Parathyroid adenoma (tissue), 2 donors: ENCODE results near the gene ANXA4.

ENCODE experiments used
- H2AFZ ChIP-seq: fragments of 300-600 bp; sonication (generic); one replicate; pipeline ENCODE4 v1.7.0; 2017; ENCODE audit warnings: antibody characterized with exemption, mild to moderate bottlenecking
- H3K27ac ChIP-seq: fragments of 300-600 bp; sonication (generic); one replicate; pipeline ENCODE4 v1.7.0; 2017
- H3K27me3 ChIP-seq: fragments of 300-600 bp; sonication (generic); one replicate; pipeline ENCODE4 v1.7.0; 2017; ENCODE audit warnings: low read length; ENCODE audit not compliant: control insufficient read depth, insufficient read depth
- H3K36me3 ChIP-seq: fragments of 300-600 bp; sonication (generic); one replicate; pipeline ENCODE4 v1.7.0; 2017; ENCODE audit warnings: low read length; ENCODE audit not compliant: control insufficient read depth, insufficient read depth
- H3K4me1 ChIP-seq: fragments of 300-600 bp; sonication (generic); one replicate; pipeline ENCODE4 v1.7.0; 2017; ENCODE audit warnings: control low read depth
- H3K4me2 ChIP-seq: fragments of 300-600 bp; sonication (generic); one replicate; pipeline ENCODE4 v1.7.0; 2017; ENCODE audit warnings: low read length
- H3K4me3 ChIP-seq: fragments of 300-600 bp; sonication (generic); one replicate; pipeline ENCODE4 v1.7.0; 2017; ENCODE audit warnings: low read depth, low read length
- H3K79me2 ChIP-seq: fragments of 300-600 bp; sonication (generic); one replicate; pipeline ENCODE4 v1.7.0; 2017; ENCODE audit warnings: control low read depth
- H3K9ac ChIP-seq: fragments of 300-600 bp; sonication (generic); one replicate; pipeline ENCODE4 v1.7.0; 2017; ENCODE audit warnings: mild to moderate bottlenecking
- H3K9me3 ChIP-seq: fragments of 300-600 bp; sonication (generic); one replicate; pipeline ENCODE4 v1.7.0; 2017; ENCODE audit warnings: low read length; ENCODE audit not compliant: control insufficient read depth
- TF ChIP-seq, protein P1 (sequence below): fragments of 300-600 bp; sonication (generic); IDR thresholded peaks from one replicate; pipeline ENCODE4 v1.7.0; 2017; ENCODE audit warnings: antibody characterized with exemption, mild to moderate bottlenecking
- donor health status: primary hyperparathyroidism.

Gene ANXA4

DNA sequence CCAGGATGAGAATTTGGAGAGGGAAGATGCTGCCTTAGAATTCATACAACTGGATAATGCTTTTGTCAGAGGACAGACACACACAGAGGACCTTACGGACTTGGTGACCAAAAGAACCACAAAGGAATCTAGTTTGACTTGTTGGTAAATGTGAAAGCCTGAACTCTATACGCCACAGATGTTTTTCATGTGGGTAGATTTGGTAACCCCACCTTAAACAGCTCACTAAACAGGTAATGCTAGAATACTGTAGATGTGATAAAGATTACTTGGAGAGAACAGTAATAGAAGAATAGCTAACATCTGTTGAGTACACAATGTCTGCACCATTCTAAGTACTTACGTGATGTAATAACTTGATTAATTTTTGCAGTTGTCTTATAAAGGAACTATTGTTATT lies 24.1 kb downstream of the ANXA4 start:
- no peak overlapping the region for H3K27ac ChIP-seq
- H3K4me1 ChIP-seq: peaks cover 22% of the 10 kb centered on the region
- peak overlapping the region; percentile 7 for H3K4me3 ChIP-seq
- no peak overlapping the region for H3K9ac ChIP-seq
- H3K9me3 ChIP-seq: no peaks in the 10 kb centered on the region
- no peaks in the 10 kb centered on the region for H3K79me2 ChIP-seq
- no peak overlapping the region for H2AFZ ChIP-seq
- H3K36me3 ChIP-seq: no peaks in the 10 kb centered on the region
- TF ChIP-seq, protein P1, sequence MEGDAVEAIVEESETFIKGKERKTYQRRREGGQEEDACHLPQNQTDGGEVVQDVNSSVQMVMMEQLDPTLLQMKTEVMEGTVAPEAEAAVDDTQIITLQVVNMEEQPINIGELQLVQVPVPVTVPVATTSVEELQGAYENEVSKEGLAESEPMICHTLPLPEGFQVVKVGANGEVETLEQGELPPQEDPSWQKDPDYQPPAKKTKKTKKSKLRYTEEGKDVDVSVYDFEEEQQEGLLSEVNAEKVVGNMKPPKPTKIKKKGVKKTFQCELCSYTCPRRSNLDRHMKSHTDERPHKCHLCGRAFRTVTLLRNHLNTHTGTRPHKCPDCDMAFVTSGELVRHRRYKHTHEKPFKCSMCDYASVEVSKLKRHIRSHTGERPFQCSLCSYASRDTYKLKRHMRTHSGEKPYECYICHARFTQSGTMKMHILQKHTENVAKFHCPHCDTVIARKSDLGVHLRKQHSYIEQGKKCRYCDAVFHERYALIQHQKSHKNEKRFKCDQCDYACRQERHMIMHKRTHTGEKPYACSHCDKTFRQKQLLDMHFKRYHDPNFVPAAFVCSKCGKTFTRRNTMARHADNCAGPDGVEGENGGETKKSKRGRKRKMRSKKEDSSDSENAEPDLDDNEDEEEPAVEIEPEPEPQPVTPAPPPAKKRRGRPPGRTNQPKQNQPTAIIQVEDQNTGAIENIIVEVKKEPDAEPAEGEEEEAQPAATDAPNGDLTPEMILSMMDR: no peak
- no peaks in the 10 kb centered on the region for H3K27me3 ChIP-seq
- H3K4me2 ChIP-seq: peak overlapping the region; percentile 41

DNA sequence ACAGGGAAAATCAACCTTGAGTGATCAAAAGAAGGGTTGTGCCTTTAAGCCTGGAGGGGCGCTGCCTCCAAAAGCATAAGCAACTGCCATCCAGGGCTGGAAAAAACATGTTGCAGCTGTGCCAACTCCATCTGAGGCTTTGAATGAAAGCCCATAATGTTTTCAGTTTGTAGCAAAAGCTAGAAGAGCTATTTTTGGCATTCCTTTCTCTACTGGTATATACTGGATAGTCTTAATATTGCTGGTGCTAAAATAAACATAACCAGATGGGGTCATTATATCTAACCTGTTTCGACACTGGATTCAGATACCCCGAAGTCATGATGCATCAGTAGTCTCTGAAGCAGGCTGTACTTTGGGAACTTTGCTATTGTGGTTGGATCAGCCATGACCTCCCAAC lies 25.1 kb downstream of the ANXA4 start:
- H3K4me3 ChIP-seq: no peak overlapping the region
- TF ChIP-seq, protein P1: peak; percentile 38
- peak overlapping the region; percentile 48 for H3K4me2 ChIP-seq
- H3K79me2 ChIP-seq: peaks cover 7% of the 10 kb centered on the region
- no peaks in the 10 kb centered on the region for H3K27me3 ChIP-seq
- peaks cover 27% of the 10 kb centered on the region for H3K4me1 ChIP-seq
- H3K9me3 ChIP-seq: no peaks in the 10 kb centered on the region
- H3K36me3 ChIP-seq: no peaks in the 10 kb centered on the region
- peak overlapping the region; percentile 63 for H3K27ac ChIP-seq
- H2AFZ ChIP-seq: peak overlapping the region; percentile 61
- H3K9ac ChIP-seq: no peak overlapping the region

DNA sequence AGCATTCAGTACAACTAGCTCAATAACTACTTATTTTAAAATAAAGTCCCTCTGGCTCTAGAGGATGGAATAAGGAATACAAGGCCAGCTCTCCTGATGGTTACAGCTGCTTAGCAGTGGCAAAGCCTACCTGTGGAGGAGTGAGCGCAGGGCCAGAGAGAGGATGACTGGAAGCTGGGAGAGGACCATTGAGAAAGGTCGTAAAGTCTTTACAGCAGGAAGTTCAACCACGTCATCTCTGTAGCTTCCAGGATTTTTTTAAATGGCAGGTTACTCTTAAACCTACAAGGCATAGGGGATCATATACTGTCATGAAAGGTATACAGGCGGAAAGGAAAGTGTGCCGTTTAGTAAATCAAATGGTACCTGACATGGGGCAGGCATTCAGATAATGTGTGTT lies 26.3 kb downstream of the ANXA4 start:
- H3K4me1 ChIP-seq: peaks cover 27% of the 10 kb centered on the region

DNA sequence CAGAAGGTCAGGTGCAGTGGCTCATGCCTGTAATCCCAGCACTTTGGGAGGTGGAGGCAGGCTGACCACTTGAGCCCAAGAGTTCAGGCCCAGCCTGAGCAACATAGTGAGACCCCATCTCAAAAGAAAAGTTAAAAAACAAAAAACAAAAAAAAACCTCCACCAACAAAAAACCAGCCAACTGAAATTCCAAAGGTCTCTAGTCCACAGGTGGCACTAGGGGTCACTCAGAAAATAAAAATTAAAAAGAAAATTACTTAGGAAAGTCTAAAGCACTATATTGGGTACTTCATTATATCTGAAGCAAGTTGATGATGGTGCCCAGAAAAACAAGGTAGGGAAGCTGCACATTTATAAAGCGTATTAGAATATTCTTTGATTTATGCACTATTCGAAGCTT lies 26.9 kb downstream of the ANXA4 start:
- peaks cover 27% of the 10 kb centered on the region for H3K4me1 ChIP-seq

More for the DNA sequence above, 26.3 kb downstream of the ANXA4 start:
- TF ChIP-seq, protein P1: no peak
- Histone ChIP-seq H3K4me3 (no peak overlapping the region), H2AFZ (no peak overlapping the region), H3K27me3 (no peaks in the 10 kb centered on the region), H3K36me3 (no peaks in the 10 kb centered on the region), H3K9ac (no peak overlapping the region), H3K4me2 (no peak overlapping the region), H3K9me3 (no peaks in the 10 kb centered on the region), H3K27ac (no peak overlapping the region), H3K79me2 (peaks cover 10% of the 10 kb centered on the region)

DNA sequence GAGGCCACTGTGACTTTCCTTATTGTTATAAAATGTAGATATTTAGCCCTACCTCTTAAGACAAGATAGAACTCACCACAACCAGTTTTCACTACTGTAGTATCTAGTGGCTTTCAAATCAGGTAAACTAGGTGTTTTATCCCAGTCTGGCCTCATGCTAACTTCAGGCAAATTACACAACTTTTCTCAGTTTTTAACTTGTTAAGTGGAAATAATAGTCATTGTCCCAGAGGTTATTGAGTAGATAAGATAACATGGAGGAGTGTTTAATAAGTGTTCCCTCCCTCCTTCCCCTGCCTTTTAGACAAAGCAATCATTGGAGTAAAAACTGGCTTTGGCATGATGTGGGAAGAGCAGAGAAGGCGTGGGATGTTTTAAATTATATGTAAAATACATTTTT lies 27.3 kb downstream of the ANXA4 start:
- Histone ChIP-seq H3K4me2 (peak overlapping the region; percentile 25), H3K4me3 (no peak overlapping the region), H3K9ac (no peak overlapping the region), H3K4me1 (peaks cover 23% of the 10 kb centered on the region), H3K27me3 (no peaks in the 10 kb centered on the region), H3K9me3 (no peaks in the 10 kb centered on the region), H3K36me3 (no peaks in the 10 kb centered on the region), H3K79me2 (peaks cover 11% of the 10 kb centered on the region), H3K27ac (no peak overlapping the region), H2AFZ (no peak overlapping the region)
- TF ChIP-seq, protein P1: no peak

More for the DNA sequence above, 26.9 kb downstream of the ANXA4 start:
- H3K9me3 ChIP-seq: no peaks in the 10 kb centered on the region
- no peak overlapping the region for H3K4me3 ChIP-seq
- no peak overlapping the region for H3K27ac ChIP-seq
- TF ChIP-seq, protein P1: no peak
- H3K27me3 ChIP-seq: no peaks in the 10 kb centered on the region
- H3K9ac ChIP-seq: no peak overlapping the region
- H2AFZ ChIP-seq: no peak overlapping the region
- peaks cover 11% of the 10 kb centered on the region for H3K79me2 ChIP-seq
- H3K4me2 ChIP-seq: peak overlapping the region; percentile 25
- no peaks in the 10 kb centered on the region for H3K36me3 ChIP-seq
